ACHN (cell line): ENCODE data around the gene MB.

Experiments used
- DNase-seq: peaks from one replicate; pipeline ENCODE4 v3.0.0-alpha.2; 2015
- in situ Hi-C: cut with HindIII; loops from 2 replicates; pipeline ENCODE4 v1.10.0; 2017; ENCODE audit warnings: low sequenced_read_pairs, low pct_ligation_motif_present, low pct_unique_long_range_greater_than_20kb

Gene MB

DNA sequence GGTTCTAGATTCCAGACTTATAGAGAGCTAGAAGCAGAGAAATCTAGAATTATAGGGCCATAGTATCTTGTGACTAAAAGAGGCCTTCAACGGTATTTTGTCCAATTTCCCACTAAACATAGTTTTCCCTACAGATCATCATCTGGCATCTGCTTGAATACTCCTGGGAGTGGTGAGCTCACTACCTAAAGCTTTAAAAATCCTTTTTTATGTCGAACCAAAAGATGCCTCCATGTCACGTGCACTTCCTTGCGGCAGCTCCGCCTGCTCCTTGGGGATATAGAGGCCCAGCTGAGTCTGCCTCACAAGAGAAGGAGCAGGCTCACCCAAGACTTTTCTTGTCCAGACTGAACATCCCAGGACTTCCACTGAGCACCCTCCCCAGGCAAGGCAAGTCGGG lies 4.3 kb upstream of the MB start:
- DNase-seq, result no peak
- in situ Hi-C loops, result no loop called here

DNA sequence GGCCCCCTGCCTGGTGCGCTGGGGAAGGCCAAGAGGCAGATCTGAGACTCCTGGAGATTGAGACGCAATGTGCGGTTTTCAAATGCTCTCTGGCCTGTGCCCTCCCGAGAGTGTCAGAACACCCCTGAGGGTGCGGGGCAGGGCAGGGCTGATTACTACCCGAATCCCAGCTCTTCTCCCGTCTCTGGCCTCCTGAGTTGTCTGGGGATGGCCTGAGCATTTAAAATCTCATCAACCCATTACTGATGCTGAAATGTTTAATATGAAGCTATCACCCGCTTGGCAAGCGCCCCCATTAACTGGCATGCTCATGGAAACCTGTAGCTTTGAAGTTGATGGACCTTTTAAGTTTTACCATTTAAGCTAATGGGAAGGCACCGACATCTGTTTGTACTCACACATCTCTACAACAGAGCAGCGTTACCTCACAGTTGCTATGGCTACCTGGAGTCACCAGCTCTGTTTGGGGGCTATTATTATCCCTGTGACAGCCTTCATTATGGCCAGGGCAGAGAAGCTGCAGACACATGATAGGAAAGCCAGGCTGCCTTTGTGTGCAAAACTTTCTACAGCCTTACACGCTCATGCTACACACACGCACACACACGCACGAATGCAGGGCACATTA lies 3.6 kb upstream of the MB start:
- in situ Hi-C loops, result no loop called here
- no peak for DNase-seq

DNA sequence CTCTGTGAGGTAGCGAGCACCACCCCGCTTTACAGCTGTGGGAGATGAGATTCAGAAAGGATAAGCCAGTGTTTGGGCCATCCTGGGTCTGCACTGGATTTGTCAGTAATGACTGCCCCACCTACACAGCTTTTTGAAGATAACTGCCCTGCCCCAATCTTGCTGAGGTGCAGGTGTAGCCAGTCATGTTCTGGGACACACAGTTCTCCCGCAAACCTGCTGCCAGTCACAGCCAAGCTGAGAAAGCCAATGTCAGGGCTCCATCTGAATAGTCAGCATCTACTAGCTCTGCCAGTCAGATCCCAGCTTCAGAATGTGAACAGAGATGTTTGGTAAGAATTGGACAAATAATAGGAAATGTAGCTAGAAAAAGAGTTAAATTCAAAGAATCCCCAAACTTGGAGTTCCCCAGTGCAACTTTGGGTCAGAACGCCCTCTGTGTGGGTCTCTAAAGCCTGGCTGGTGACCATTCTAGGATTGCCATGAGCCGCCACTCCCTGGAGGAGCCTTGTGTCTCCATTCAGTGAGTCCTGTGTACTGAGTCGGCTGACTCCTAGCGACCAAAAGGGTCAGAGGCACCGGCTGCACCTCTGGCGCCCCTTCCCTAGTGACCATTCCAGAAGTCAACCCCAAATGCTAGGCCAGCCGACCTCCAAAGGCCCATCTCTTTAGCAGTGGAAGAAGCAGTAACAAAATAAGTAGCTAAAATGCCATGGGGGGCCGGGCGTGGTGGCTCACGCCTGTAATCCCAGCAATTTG lies 2.4 kb upstream of the MB start:
- in situ Hi-C loops, result no loop called here
- no peak for DNase-seq

DNA sequence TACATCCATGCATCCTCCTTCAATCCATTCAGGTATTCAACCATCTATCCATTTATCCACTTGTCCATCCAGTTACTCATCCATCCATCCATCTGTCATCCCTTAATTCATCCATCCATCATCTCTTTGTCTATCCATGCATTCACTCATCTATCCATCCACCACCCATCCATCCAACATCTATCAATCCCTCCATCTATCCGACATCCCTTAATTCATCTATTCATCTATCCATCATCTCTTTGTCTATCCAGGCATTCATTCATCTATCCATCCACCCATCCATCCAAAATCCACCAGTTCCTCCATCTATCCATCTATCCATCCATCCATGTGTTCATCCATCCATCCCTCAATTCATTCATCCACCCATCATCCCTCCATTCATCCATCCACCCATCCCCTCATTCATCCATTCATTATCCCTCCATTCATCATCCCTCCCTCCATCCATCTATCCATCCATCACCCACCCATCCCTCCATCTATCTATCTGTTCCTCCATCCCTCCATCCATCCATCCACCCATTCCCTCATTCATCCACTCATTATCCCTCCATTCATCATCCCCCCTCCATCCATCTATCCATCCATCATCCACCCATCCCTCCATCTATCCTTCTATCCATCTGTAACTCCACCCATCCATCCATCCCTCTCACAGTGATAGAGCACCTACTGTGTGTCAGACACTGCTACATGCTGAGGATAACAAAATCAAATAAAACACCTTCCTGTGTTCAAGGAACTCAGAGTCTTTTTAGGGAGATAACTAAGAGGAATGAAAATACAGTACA lies 1.5 kb upstream of the MB start:
- in situ Hi-C loops, result no loop called here

DNA sequence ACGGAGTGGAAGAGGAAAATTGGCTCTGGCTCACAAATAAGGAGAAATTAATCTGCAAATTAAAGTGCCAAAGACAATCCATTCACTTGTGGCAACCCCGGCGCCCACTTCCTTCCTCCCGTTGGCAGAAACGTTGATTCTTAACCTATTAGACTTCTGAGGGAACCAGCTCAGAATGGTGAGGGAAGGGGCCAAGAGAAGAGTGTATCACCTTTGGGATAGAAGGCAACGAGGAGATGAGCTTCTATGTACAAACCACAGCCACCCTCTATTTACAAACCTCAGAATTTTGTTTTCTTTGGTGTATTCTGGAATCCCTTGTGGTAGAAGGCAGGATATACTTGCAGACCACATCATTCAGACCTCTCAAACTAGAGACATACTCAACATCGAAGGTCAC lies 1.1 kb downstream of the MB start:
- DNase-seq, result no peak
- in situ Hi-C loops, result no loop called here

More for the DNA sequence above, 1.5 kb upstream of the MB start:
- DNase-seq, result no peak

DNA sequence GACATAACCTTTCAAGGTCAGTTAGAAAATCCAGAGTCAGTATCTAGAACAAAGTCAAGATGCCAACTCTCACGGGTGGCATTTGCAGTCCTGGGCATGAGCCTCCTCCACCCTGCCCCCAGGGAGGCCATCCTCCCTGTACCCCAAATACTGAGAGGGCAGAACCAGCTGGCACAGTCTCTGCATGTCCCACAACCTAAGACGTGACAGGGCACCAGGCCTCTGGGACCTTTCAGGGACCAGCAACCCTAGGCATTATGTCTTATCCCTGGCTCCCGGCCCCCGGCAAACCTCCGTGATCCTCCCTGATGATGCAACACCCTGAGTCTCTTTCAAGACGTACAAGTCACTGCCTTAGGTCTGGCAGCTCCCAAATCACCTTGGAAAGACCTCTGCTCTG lies 2.0 kb downstream of the MB start:
- no peak for DNase-seq
- in situ Hi-C loops, result no loop called here

DNA sequence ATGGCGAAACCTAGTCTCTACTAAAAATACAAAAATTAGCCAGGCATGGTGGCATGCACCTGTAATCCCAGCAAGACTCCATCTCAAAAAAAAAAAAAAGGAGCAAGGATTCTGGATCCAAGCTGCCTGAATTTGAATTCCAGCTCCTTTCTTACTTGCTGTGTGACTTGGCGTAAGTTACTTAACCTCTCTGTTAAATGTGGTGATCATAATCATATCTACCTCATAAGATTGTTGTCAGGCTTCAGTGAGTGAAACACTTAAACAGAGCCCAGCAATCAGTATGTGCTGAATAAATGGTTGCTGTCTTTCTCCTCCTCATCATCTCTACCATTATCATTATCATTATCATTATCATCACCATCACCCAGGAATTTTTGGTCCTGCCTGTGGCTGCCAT lies 2.7 kb downstream of the MB start:
- in situ Hi-C loops, result no loop called here
- DNase-seq, result no peak

DNA sequence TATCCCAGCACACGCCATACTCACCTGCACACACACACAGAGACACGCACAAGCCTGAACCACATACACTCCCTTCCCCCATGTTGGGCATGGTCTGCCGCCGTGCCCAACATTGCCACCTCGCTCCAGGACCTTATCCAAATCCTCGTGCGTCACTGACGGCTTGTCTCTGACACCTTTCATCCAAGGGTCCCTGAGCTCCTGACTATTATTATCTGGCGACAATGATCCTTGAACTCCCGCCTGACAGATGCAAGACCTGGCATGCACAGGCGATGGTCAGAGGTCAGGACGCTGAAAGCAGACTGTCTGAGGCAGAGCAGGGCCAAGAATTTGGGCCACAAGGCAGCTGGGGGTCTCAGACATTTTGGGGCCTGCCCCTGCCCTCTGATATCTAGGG lies 4.2 kb downstream of the MB start:
- in situ Hi-C loops, result no loop called here
- DNase-seq, result no peak

DNA sequence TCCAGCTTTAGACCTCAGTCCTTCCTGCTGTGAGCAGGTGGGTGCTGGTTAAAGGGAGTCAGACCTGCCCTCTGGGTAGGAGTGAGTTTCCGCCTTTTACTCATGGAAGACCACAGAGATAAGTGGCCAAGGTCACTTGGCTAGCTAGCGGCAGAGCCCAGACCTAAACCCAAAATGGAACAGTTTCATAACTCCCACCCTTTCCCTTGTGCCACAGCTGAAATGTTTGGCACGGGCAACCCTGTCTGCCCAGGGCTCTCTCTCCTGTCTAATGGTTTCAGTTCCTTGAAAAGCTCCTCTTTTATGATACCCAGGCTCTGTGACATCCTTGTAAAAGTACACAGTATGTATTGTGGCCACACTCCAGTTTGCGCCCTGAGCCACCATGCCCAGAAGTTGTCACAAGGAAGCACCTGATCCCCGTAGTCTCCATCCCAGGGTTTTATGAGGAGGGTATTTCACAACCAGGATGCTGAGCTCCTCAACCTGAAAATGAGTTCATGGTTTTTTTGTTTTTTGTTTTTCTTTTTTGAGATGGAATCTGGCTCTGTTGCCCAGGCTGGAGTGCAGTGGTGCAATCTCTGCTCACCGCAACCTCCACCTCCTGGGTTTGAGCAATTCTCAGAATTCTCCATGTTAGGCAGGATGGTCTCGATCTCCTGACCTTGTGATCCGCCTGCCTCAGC lies 5.1 kb downstream of the MB start:
- DNase-seq, result no peak
- in situ Hi-C loops, result no loop called here

DNA sequence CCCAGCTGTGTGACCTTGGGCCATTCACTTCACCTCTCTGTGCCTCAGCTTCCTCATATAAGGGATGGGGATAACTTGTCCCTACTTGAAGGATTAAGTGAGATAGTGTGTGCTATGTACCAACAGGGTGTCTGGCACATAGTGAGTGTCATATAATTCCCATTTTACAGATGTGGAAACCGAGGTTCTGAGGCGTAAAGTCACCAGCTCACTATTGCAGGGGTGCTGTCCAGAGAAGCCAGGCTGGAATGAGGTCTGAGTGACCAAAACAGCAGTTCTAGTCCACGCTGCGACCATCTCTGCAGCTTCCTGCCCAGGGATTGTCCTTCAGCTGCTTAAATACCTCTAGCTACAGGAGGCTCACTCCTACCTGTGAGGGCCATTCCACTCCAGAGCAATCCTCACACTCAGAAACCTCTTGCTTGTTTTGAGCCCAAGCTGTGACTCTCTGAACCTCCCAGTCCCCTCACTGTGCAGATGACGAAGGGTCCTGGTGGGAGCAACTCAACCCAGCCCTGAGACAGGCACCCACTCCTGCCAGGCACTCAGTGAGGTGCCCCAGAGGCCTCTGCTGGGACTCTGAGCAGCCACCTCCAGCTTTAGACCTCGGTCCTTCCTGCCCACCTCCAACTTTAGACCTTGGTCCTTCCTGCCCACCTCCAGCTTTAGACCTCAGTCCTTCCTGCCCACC lies 5.8 kb downstream of the MB start:
- DNase-seq, result no peak
- in situ Hi-C loops, result no loop called here

DNA sequence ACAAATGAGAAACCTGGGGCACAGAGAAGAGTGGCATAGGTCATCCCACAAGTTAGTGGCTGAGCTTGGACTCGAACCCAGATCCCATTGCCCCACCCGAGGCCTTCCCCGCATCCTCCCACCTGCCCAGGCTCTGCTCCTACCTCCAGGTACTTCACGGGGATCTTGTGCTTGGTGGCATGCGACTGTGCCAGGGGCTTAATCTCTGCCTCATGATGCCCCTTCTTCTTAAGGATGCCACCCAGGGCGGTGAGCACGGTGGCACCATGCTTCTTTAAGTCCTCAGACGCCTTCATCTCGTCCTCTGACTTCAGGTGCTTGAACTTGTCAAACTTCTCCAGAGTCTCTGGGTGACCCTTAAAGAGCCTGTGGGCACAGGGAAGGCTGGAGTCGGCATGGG lies 6.4 kb downstream of the MB start:
- no peak for DNase-seq
- in situ Hi-C loops, result no loop called here

DNA sequence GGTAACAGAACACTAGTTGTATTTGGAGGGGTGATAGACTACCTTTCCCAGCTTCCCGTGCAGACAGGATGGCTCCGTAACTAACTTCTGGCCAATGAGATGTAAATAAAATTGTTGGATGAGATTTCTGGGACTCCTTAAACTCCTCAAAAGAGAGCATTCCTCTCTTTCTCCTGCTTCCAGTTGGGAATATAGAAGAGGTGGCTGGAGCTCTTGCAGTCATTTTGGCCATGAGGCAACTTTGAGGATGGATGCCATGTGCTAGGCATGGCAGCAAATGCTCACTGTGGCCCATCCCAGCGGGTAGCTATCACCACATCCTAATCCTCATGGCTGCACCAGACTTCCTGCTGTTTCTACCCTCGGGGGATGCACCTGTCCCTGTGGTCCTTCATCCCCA lies 7.4 kb downstream of the MB start:
- no peak for DNase-seq
- in situ Hi-C loops, result no loop called here

DNA sequence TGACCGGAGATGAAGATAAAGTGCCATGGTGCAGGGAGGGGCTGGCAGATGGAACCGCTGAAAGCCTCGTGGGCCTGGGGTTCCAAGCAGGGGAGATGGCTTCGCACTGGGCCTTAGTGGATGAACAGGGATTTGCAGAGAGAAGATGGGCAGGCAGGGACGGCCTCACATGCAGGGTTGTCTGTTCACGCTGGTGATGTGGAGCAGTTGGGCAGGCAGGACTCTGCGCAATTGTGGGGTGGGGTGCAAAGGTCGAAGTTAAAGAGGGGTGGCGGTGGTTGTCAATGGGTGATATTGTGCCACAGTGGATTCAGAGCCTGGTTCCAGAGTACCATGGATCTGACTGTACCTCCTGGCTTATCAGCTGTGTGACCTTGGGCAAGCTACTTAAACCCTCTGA lies 7.9 kb downstream of the MB start:
- no peak for DNase-seq
- in situ Hi-C loops, result no loop called here

DNA sequence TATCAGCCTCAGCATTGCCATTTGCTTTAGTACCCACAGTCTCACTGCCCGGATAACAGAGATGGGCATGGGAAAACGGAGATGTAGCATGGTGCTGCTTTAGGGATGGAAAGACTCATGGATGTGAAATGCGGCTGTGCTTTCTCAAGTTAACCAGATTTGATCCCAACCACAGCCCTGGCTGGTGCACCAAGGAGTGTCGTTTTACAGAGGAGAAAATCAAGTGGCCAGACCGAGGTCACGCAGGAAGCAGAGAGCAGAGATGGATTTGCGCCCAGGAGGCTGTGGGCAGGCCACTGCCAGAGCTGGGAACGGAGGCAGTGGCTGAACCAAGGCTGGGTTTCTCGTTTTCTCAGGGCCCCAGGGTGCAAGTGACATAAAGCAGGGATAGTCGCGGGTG lies 9.0 kb downstream of the MB start:
- in situ Hi-C loops, result no loop called here

DNA sequence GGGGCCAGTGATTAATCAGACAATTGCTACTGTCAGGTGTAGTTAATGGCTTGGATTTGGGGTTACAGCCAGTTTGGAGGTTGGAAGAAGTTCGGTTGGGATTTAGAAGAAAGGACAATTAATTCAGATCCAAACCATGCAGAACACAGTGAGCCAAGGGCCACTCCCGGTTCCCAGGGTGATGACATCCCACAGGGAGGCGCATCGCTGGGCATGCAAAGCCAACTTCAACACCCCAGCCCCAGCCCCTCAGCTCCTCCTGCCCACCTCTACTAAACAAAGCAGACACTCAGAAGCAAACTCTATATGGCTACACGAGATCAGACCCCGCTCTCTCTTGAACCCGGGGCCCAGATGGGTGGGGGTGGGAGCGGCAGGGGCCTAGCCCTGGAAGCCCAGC lies 10.2 kb downstream of the MB start:
- DNase-seq, result no peak
- in situ Hi-C loops, result no loop called here

More for the DNA sequence above, 9.0 kb downstream of the MB start:
- no peak for DNase-seq

DNA sequence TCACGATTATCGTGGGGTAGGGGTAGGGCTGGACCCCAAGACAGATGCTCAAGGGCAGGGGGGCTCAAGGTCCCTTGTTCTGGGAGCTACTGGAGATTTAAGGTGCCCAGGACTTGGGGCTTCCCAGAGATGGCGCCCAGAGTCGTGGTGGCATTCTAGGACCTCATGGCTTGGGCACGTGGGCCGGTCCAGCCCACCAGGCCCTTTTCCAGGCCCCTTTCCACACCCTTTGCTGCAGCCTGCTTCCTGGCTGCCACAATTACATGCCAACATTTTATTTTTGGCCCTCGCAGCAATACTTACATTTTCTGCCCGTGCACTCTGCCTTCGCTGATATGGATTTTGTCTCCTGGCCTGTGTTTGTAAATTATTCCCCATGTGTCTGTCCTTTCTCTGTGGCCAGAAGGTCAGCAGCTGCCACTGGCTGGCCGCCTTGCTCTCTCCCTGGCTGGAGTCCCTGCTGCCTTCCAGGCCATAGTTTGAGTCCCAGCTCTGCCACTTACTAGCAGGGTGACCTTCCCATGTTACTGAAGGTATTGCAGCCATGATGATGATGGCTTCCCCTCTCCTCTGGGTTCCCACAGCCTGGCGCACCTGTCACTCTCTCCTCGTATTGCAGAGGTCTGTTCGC lies 11.2 kb downstream of the MB start:
- in situ Hi-C loops, result no loop called here
- DNase-seq, result no peak

DNA sequence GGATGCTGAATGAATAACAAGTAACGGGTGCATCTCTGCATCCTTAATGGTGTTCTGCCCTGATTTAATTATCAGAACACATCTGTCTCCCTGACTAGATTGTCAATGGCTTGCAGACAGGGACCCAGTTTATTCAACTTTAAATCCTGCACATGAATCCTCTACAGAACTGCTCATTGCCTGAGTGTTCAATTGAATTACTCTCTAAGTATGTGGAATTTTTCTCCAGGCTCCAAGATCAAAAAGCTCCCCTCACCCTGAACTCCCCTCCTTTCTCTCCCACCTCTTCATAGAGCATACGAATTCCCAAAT lies 11.8 kb downstream of the MB start:
- in situ Hi-C loops, result no loop called here
- DNase-seq, result no peak

DNA sequence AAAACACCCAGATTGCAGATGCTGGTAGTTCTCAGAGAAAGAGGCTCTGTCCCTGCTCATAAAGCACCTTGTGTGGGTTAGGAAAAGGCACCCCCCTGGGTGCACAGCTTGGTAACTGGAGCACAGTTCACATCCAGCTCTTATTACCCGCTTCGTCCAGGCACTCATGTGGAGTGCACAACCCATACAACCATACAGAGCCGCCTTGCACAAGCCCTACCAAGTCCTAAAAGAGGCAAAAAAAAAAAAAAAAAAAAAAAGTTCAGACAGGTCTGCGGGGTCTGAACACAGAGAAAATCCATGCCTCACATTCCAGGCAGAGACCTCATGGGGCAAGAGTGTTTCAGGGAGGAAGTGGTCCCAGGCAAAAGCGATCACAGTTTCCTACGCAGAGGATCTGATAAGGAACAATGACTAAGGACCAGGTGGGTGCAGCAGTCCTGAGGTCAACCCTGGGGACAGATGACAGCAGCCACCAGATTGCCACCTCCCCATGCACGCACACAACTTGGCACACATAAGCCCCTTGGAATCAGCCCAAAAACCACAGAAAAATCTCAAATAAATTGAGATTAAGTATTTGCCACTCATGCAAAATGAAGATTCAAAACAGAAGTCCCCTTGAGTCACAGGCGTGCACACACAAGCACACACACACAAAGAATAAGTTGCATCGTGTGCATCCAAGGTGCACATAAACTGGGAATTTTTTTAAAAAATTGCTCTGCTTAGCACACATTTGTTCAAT lies 12.3 kb downstream of the MB start:
- no peak for DNase-seq
- in situ Hi-C loops, result no loop called here
